Measurements from ENCODE around the gene GRHL3.
A peak's percentile ranks its signal among the peaks of the same experiment; 100 is the strongest.

The GRHL3 gene

GRCh38 chr1:24318615-24319311, 394 bp upstream of the GRHL3 start:
- no peak for DNase-seq

- DNase-seq: no peak
Measured at GRCh38 chr1:24319962-24320361, 805 bp downstream of the GRHL3 start.

- DNase-seq: no peak
Measured at GRCh38 chr1:24321126-24321525, 2.0 kb downstream of the GRHL3 start.

GRCh38 chr1:24321697-24322469, 2.7 kb downstream of the GRHL3 start:
- DNase-seq: no peak

GRCh38 chr1:24322470-24323177, 3.5 kb downstream of the GRHL3 start:
- DNase-seq: no peak

- DNase-seq: no peak
Measured at GRCh38 chr1:24323281-24323680, 4.1 kb downstream of the GRHL3 start.

GRCh38 chr1:24324903-24325302, 5.7 kb downstream of the GRHL3 start:
- no peak for DNase-seq

GRCh38 chr1:24325587-24326449, 6.7 kb downstream of the GRHL3 start:
- no peak for DNase-seq

GRCh38 chr1:24327486-24327885, 8.3 kb downstream of the GRHL3 start:
- no peak for DNase-seq

GRCh38 chr1:24327891-24328290, 8.7 kb downstream of the GRHL3 start:
- no peak for DNase-seq

- no peak for DNase-seq
Measured at GRCh38 chr1:24329331-24329730, 10.2 kb downstream of the GRHL3 start.

GRCh38 chr1:24329797-24330543, 10.8 kb downstream of the GRHL3 start:
- no peak for DNase-seq

GRCh38 chr1:24331961-24332673, 13.0 kb downstream of the GRHL3 start:
- no peak for DNase-seq

GRCh38 chr1:24336075-24336474, 16.9 kb downstream of the GRHL3 start:
- no peak for DNase-seq

GRCh38 chr1:24337455-24337854, 18.3 kb downstream of the GRHL3 start:
- no peak for DNase-seq

GRCh38 chr1:24338447-24338846, 19.3 kb downstream of the GRHL3 start:
- DNase-seq: no peak

GRCh38 chr1:24339996-24340395, 20.8 kb downstream of the GRHL3 start:
- DNase-seq: no peak

GRCh38 chr1:24340770-24341169, 21.6 kb downstream of the GRHL3 start:
- DNase-seq: no peak

- peak; percentile 95 for DNase-seq
Measured at GRCh38 chr1:24341260-24341659, 22.1 kb downstream of the GRHL3 start.

- DNase-seq: no peak
Measured at GRCh38 chr1:24343412-24344089, 24.4 kb downstream of the GRHL3 start.

Measured in NCI-H2171 (cell line).